GM10248 (cell line): ENCODE data around the gene RUNX1.

ENCODE experiments used
- CTCF ChIA-PET: fragments of 300-600 bp; sonication (Branson Sonifier 250); formaldehyde crosslinking; extraction: SDS; loops from one replicate; lab custom pipeline; 2021; ENCODE audit warnings: antibody characterized with exemption; lab: Yijun Ruan, JAX
- POLR2A ChIA-PET: fragments of 350-650 bp; sonication (Branson Sonifier 250); formaldehyde crosslinking; extraction: SDS; loops from one replicate; lab custom pipeline; 2020; ENCODE audit warnings: antibody characterized with exemption; lab: Yijun Ruan, JAX
- DNase-seq: peaks from one replicate; pipeline ENCODE4 v3.0.0; 2012; ENCODE audit errors: extremely low spot score
- TF ChIP-seq, protein P1 (sequence below): IDR thresholded peaks from 2 replicates; pipeline ENCODE4 v1.5.1; 2012; ENCODE audit warnings: mild to moderate bottlenecking, low read depth; ENCODE audit errors: extremely low read depth, missing control alignments, control extremely low read depth

RUNX1 gene

DNA sequence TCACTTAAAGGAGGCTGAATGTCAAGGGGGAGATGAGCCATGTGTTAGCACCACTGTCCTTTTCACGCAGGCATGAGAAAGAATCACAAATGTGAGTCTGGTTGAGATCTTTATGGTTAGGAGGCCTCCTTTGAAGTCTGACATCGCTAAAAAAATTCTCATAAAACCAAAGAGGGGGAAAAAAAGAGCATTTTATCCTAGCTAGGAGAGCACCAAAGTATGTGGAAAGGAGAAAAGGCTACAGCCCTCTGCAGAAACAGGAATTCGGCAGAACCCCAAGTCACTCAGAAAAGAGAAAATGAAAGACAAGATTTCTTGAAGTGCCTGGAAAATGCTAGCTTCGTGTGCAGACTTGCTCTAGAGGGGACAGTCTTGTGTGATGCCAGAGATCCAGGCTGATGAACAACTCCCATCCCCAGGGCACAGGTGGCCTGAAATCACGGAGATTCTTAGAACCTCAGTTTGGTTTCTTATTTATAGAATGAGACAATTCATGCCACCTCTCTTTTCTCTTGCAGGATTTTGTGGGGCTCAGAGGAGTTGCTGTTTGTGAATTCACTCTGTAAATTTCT is 61.5 kb downstream of the RUNX1 start:
- no peak for DNase-seq
- TF ChIP-seq, protein P1, sequence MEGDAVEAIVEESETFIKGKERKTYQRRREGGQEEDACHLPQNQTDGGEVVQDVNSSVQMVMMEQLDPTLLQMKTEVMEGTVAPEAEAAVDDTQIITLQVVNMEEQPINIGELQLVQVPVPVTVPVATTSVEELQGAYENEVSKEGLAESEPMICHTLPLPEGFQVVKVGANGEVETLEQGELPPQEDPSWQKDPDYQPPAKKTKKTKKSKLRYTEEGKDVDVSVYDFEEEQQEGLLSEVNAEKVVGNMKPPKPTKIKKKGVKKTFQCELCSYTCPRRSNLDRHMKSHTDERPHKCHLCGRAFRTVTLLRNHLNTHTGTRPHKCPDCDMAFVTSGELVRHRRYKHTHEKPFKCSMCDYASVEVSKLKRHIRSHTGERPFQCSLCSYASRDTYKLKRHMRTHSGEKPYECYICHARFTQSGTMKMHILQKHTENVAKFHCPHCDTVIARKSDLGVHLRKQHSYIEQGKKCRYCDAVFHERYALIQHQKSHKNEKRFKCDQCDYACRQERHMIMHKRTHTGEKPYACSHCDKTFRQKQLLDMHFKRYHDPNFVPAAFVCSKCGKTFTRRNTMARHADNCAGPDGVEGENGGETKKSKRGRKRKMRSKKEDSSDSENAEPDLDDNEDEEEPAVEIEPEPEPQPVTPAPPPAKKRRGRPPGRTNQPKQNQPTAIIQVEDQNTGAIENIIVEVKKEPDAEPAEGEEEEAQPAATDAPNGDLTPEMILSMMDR: no peak
- ChIA-PET CTCF (interaction anchor here (0.9 to 4.8 kb wide), 4 partner anchors 12 to 121 kb away, joined by 3 to 40 read pairs (median 4); no protein-coding TSS in a partner anchor), POLR2A (no interaction called here)

DNA sequence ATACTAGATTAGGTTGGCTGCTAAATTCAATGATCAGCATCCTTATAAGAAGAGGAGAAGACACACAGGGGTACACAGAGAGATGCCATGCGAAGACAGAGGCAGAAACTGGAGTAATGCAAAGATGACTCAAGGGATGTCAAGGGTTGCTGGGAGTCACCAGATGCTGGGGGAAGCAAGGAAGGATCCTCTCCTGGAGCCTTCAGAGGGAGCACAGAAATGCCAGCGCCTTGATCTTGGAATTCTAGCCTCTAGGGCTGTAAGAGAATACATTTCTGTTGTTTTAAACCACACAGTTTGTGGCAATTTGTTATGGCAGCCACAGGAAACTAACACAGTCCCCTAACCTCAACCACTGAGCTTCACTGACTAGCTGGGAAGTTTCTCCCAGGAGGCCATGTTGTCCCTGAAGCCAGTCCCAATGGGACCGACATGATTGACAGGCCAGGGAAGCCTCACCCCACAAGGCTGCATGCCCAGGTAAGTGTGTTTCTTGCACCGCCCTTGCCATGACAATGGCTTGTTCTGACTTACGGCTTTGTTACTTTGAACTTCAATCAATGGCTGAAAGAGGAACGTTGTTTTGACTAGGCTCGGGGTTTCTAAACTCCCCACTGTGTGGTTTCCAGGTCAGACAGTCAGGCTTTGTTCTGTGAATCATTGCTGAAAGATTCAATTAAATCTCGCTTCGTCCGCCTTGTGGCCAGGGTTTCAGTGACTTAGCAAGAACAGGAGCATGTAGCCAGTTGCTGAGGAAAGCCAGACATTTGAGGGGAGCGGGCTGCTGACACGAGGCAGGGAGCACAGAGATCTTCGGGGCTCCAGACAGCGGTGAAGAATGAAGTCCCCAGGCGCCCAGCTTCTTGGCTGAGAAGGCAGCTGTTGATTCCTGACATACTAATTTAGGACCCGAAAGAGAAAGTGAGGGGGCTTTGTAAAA is 62.3 kb downstream of the RUNX1 start:
- peak; percentile 59 for DNase-seq
- ChIA-PET POLR2A (no interaction called here), CTCF (interaction anchor here (0.9 to 4.8 kb wide), 4 partner anchors 12 to 120 kb away, joined by 3 to 40 read pairs (median 4); no protein-coding TSS in a partner anchor)
- TF ChIP-seq, protein P1: no peak

DNA sequence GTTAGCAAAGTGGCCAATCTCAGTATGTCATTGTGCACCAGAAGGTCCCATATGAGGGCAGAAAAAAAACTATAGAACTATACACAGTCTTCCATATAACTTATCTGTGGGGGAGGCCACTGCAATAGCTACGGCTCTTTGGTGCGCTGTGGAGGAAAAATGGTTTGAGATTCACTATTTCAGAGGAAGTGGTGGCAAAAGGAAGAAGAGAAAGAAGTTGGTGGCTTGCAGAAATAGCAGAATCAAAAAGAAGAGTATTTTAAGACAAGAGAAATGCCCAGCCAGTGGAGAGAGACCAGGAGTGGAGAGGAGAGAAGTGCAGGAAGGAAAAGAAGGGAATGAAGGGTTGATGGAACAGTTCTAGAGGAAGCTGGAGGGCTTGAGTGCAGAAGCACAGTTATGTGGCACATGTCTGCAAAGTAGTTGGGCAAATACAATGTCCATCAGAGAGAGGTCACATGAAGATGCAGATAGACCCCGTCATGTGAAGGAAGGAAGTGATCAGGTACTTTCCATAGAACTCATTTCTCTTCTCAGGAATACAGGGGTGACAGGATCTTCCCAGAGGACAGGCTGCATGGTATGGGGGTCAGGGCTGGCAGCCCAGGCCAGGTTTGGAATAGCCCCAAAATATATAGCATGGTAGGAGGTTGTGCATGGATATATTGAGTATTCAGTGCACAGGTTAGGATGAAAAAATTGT is 64.6 kb downstream of the RUNX1 start:
- POLR2A ChIA-PET: no interaction called here
- CTCF ChIA-PET: interaction anchor here (1.3 to 3.1 kb wide), 6 partner anchors 10 to 239 kb away, joined by 3 to 16 read pairs (median 4); no protein-coding TSS in a partner anchor
- no peak for DNase-seq
- TF ChIP-seq, protein P1: no peak

DNA sequence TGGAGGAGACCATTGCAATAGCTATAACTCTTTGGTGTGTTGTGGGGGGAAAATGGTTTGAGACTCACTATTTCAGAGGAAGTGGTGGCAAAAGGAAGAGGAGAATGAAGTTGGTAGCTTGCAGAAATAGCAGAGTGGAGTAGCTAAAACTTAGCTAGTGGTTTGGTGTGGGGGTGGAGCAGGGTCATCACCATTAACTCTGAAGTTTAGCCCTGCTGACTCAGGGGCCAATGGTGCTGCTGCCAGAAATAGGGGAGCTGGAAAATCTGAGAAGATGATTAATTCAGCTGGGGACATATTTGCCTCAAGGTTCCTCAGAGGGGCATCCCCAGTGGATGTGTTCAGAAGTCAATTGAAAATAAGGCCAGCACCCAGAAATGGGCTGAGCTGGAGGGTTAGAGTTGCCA is 65.4 kb downstream of the RUNX1 start:
- TF ChIP-seq, protein P1: no peak
- ChIA-PET POLR2A (interaction anchor here (1.1 kb wide), 1 partner anchor 9 kb away, joined by 3 read pairs; no protein-coding TSS in a partner anchor), CTCF (interaction anchor here (0.7 to 3.1 kb wide), 11 partner anchors 9 to 238 kb away, joined by 3 to 16 read pairs (median 3); no protein-coding TSS in a partner anchor)
- DNase-seq: peak; percentile 29

DNA sequence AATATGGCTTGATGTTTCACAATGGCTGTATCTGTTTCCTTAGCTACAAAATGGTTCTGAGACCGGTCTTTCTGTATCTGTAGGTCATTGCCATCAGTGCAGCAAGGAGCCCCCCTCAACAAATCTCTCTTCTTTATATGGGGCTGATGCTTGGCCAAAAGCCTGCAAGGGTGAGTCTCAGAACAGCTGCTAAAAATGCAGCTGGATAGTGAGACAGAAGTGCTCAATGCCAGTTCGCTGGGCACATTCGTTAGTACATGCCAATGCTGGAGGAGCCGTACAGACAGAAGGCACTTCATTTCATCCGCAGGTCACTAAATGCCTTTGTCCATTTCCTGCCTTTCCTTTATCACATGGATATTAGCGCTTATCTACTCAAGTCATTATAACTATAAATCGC is 67.3 kb downstream of the RUNX1 start:
- ChIA-PET POLR2A (no interaction called here), CTCF (interaction anchor here (0.9 to 1.5 kb wide), 2 partner anchors 9 to 28 kb away, joined by 3 read pairs; no protein-coding TSS in a partner anchor)
- TF ChIP-seq, protein P1: no peak
- DNase-seq: no peak
